HUDEP-2 (cell line): ENCODE results near the gene NCBP1.

Source experiments
- DNase-seq, 76 experiments: peaks; one replicate each; lab custom pipeline; 2025; ENCODE audit not compliant: unreplicated experiment in 76 of 76; lab: John Stamatoyannopoulos, UW

The NCBP1 gene

GRCh38 chr9:97706246-97706645 lies 72.6 kb downstream of the NCBP1 start:
- no peak for DNase-seq

GRCh38 chr9:97710356-97711222 lies 77.0 kb downstream of the NCBP1 start:
- DNase-seq: peak in 40 of 76 experiments; percentile 4 to 61 (median 28)

GRCh38 chr9:97711223-97711626 lies 77.6 kb downstream of the NCBP1 start:
- DNase-seq: peak in 1 of 76 experiments; percentile 25

- peak in 2 of 76 experiments; percentile 10 to 12 for DNase-seq
These were observed 80.8 kb downstream of the NCBP1 start for GRCh38 chr9:97714435-97714834.

GRCh38 chr9:97717866-97718265 lies 84.2 kb downstream of the NCBP1 start:
- no peak for DNase-seq

- no peak for DNase-seq
These were observed 87.8 kb downstream of the NCBP1 start for GRCh38 chr9:97721396-97721795.

- DNase-seq: no peak
These were observed 88.7 kb downstream of the NCBP1 start for GRCh38 chr9:97722331-97722730.
